T follicular helper cell (primary cell): ENCODE results near the gene ZFP30.
A peak's percentile ranks its signal among the peaks of the same experiment; 100 is the strongest.
"Not testable (repeated sequence)": the region's sequence is repeated elsewhere in the genome, so short reads cannot be mapped to it uniquely, and the experiment has no call there.

Experiments used
- DNase-seq: peaks from one replicate; pipeline ENCODE4 v3.0.0-alpha.2; 2020; ENCODE audit warnings: low read depth
- total RNA-seq, 2 experiments: gene quantifications; one replicate each; lab custom pipeline; 2026; lab: John Stamatoyannopoulos, UW

Gene ZFP30
- total RNA-seq, result 12.0 to 31.0 reads per million in 2 experiments

DNA sequence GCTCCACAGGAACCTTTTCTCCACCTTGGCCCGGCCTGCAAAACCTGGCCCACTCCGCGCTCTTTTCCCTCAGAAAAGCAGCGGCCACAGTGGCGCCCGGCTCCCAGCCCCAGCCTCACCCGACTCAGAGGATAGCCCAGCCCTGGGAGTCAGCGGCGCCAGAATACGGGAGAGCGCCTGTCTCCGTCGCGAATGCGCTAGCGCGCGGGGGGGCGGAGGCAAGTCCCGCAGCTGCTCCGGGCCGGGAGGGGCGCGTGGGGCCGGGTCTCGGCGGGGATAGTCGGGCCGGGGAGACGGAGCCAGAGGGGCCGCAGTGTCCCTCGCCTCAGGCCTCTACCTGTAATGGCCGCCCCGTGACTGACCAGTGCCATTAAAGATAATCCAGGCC is at the start of gene ZFP30:
ZFP30 (minus strand) TSS at position 165 of the 388 bp plus-strand sequence. CDS start 7,643 bp downstream, outside the sequence.
- peak; percentile 77 for DNase-seq

DNA sequence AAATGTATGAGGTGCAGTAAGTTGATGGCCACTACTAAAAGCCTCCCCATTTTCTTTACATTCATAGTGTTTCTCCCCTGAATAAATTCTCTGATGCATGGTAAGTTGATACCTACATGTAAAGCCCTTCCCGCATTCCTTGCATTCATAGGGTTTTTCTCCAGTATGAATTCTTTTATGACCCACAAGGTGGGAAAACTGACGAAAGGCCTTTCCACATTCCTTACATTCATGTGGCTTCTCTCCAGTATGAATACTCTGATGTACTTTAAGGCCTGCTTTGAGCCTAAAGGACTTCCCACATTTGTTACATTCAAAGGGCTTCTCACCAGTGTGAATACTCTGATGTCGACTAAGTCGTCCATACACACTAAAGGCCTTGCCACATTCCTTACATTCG is 43.8 kb upstream of the ZFP30 start:
- DNase-seq, result no peak

DNA sequence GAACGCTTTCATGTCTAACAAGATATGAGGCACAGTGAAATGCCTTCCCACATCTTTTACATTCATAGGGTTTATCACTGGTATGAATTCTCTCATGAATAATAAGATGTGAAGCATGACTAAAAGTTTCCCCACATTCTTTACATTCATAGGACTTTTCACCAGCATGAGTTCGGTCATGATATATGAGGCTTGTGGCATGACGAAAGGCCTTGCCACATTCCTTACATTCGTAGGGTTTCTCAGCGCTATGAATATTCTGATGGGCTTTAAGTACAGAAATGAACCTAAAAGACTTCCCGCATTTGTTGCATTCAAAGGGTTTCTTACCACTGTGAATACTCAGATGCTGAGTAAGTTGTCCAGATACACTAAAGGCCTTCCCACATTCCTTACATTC is 43.0 kb upstream of the ZFP30 start:
- DNase-seq, result no peak

DNA sequence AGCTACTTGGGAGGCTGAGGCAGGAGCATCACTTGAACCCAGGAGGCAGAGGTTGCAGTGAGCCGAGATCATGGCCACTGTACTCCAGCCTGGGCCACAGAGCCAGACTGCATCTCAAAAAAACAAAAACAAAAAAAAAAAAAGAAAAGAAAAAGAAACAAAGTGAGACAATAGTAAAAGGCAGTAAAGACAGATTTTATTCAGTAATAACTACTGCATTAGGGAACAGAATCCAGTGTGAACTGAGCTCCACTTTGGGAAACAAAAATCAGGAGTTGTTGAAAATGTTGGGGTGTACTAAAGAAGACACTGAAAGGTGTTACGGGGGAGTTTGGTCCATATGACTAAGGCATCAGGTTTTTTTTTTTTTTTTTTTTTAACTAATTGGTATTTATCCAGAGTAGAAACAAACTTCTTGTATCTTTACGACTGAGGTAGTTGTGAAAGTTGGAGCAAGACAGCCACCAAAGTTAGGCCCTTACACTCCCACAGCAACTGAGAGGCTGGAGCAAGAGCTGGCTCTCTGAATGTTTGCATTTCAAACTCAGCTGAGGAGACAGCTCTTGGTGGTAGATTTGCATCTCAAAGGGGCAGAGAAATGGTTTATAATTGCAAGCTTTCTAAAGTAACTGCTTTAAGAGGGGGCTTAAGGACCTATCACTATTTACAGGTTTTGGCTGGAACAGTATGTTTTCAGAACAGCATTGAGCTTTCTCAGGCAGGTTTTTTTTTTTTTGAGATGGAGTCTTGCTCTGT is 40.1 kb upstream of the ZFP30 start:
- no peak for DNase-seq

DNA sequence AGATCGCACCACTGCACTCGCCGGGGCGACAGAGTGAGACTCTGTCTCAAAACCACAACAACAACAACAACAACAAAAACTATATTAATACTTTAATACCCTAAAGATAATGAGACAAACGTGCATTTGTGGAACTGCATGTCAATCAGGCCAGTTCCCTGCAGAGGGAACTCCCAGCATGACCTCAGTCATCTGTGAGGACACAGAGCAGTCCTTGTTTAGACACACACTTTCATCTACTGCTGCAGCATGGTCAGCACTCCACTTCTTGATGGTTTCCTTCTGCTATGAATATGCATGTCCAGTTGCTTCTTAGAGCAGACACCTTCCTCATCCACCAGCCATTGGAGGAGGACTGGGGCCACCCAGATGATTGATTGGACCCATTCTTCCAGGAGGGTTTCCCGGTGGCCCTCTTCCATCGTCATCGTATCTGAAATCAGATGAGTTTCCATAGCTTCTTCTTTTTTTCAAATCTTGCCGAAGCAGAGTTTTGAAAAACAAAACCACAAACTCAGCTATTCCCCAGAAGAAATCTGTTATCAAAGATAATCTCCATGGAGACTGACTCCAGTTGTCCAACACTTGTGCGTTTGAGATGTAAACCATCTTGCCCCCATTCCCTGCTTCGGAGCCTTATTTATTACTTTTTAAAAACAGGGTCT is 37.8 kb upstream of the ZFP30 start:
- DNase-seq, result no peak

DNA sequence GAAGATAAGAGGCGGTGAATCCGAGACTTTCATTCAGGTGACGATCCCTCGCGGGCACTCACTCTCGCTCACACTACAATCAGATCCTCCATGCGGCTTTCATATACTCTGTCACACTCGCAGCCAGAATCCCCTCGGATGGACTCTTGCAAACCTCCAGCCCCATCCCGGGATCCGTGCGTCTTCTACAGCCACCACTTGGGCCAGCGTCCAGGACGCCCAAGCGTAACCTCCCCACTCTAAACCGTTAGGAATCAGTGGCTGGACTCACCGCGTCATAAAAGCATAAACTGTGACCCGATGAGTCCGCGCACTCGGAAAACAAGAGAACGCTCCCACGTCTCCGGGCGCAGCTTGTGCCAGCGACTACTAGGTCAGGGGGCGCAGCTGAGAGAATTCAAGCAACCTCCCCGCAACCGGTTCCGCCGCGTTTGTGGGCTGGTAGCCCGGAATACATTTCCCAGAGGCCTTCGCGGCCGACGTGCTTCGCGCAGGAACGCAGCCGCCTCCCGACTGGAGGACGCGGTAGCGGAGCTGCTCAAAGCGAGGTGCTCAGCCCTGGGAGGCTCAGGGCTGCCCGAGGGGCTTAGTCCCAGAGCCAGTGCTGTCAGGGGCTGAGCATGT is 36.7 kb upstream of the ZFP30 start:
- peak; percentile 64 for DNase-seq

DNA sequence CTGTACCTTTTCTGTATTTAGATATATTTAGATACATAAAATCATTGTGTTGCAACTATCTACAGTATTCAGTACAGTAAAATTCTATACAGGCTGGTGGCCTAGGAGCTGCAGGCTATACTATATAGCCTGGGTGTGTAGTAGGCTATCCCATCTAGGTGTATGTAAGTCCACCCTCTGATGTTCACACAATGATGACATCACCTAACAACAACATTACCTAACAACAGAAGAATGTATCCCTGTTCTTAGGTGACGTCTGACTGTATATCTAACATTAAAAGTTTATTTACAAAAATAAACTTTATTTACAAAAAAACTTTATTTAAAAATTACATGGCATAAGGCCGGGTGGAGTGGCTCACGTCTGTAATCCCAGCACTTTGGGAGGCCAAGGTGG is 28.3 kb upstream of the ZFP30 start:
- no peak for DNase-seq

DNA sequence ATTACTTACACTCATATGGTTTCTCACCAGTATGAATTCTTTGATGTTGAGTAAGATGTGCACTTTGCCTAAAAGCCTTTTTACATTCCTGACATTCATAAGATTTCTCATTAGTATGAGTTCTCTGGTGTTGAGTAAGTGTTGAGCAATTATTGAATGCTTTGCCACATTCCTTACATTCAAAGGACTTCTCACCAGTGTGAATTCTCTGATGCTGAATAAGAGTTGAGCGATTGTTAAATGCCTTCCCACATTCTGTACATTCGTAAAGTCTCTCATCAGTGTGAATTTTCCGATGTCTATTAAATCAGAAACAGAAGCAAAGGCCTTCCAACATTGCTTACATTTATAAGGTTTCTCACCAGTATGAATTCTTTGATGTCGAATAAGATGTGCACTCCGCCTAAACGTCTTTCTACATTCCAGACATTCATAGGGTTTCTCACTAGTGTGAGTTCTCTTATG is 14.2 kb upstream of the ZFP30 start:
- no peak for DNase-seq

DNA sequence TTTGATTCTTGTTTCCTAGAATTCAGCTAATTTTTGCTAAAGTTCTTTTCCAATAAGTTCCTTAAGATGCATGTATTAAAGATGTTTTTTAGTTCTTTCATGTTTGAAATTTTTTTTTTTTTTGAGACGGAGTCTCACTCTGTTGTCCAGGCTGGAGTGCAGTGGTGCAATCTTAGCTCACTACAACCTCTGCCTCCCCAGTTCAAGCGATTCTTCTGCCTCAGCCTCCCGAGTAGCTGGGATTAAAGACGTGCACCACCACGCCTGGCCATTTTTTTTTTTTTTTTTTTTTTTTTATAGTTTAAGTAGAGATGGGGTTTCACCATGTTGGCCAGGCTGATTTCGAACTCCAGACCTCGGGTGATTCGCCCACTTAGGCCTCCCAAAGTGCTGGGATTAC is 1.9 kb upstream of the ZFP30 start:
- not testable (repeated sequence) for DNase-seq

DNA sequence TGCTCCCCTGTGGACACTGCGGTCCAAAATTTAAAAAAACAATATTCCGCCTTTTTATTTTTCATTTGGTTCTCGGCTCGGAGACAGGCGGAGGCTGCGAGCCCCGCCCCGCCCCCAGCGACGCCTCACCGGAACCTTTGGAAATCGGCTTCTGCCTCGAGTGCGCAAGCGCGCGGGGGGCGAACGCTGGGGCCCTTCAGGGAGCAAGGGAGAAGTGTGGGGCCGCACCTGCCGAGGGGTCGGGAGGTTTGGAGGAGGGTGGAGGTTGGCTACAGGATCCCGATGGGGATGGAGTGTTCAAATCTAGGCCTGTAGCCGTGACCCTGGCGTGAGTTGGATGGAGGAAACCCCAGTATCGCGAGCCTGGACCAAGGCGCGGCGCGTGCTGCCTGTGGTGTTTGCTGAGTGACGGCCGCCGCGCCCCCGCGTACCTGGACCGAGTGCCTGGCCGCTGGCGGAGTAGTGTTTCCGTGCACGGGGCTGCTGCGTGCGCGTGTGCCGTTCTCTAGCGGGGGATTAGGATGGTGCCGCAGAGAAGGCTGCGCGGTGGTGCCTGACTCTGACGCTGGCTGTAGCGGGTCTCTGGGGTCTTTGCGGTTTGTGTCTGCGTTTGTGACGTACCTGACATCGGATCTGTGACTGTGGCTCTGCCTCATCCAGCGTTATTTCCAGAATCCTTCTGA is 565 bp upstream of the ZFP30 start:
- DNase-seq, result peak; percentile 78

DNA sequence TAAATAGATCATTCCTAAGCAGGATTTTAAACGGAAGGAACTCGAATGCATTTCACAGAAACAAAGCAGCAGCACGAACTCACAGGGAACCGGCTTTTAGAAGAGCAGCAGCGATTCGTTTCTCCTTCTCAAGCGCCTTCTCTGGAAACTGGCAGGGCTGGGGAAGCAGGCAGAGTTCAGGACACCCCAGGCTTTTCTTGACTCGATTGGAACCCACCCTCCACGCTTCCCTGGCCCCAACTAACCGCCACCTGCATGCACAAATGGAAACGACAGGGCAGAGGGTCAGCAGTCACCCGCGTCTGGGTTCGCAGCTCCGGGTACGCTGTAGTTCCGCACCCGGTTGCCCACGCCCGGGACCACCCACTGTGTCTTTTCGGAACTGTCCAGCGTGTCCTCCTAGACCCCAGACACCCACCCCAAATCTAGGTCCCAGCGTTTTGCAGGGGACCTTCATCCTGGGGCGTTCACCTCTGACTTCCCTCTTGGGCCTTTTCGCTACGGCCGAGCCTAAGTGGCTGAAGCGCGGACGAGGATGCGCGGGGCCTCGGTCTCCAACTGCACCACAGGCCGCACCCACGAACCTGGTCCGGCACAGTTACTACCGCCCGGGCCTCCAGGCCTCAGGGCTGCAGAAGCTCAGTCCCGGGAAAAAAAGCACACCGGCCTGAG is 500 bp downstream of the ZFP30 start:
- DNase-seq, result no peak

DNA sequence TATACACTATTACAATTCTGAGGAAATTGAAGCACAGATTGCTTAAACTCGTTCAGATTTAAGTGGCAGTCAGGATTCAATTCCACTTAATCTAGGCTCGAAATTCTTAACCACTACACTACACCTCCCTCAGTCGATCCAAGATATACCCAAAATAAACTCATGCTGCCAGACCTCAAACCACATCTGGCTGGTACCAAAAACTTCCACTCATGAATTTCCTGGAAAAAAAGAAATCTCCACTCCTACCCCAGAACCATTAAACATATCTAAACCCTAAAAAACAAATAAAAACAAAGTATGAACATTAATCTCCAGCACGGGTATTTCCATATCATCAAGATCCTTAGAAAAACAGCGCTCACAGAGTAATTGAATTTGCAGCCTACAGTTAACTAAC is 1.1 kb downstream of the ZFP30 start:
- DNase-seq, result no peak

DNA sequence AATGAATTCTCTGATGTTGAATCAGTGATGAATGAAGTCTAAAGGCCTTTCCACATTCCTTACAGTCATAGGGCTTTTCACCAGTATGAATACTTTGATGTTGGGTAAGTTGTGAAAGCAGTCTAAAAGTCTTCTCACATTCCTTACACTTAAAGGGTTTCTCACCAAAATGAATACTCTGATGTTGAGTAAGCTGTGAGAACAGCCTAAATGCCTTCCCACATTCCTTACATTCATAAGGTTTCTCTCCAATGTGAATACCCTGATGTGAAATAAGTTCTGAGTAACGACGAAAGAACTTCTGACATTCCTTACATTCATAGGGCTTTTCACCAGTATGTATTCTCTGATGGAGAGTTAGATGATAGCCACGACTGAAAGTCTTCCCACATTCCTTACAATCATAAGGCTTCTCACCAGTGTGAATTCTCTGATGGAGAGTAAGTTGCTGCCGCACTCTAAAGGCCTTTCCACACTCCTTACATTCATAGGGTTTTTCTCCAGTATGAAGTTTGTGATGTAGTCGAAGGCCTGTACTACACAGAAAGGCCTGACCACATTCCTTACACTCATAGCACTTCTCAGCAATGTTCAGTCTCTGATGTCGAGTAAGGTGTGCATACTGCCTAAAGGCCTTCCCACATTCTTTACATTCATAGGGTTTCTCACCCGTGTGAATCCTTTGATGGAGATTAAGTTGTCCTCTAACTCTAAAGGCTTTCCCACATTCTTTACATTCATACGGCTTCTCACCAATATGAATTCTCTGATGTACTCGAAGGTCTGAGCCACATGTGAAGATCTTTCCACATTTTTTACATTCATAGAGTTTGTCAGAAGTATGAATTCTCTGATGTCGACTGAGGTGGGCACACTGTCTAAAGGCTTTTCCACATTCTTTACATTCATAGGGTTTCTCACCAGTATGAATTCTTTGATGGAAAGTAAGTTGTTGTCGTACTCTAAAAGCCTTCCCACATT is 19.9 kb downstream of the ZFP30 start:
- no peak for DNase-seq

DNA sequence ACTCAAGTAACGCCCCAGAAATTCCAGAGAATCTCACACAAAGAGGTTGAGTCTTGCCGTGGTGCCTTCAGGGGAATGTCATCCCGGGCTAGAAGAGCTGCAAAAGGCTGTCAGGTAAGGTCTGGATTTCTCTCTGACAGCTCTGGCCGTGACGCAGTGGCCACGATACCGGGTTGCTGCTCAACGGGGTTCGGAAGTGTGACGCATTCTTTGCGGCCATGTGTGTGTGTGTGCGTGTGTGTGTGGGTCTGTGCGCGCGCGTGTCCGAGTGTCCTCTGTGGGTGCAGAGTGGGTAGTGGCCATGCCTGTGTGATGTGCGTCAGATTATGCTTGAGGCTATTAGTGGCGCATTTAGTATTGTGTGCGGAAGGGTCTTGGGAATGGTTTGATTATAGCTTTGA is 60.3 kb downstream of the ZFP30 start:
- DNase-seq, result peak; percentile 41

DNA sequence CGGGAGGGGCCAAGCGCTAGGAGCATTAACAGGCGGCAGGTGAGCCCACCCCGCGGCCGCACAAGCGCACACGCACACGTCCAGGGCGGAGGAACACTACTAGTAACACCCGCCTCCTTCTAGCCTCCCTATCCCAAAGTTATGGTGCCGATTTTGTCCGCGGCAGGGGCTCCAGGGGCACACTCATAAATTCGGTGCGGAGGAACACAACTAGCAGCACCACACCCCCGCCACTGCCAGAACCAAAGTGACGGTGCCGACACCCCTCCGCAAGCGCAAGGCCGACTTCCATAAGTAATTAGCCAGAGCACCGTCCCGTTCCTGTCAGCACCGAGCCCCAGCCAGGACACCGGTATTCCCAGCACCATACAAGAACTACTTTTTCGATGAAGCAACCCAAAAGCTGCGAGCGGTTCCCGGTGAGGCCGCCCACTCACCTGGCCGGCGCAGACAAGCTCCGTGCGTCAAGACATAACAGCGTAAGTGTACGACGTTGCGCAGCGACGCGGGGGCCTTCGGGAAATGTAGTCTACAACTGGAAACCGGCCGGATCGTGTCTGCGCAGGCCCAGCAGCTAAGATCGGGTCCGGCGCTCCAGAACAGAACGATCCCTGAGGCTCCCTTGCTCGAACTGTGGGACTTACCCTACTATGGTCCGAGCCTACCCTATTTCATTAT is 60.8 kb downstream of the ZFP30 start, which contains the start of the genes ZNF540 and ZNF571:
ZNF540 (plus strand) TSS at position 573 of the 678 bp plus-strand sequence. CDS start 3,572 bp downstream, outside the sequence.
ZNF571 (minus strand) TSS at position 489 of the 678 bp plus-strand sequence. CDS start 8,116 bp downstream, outside the sequence.
- DNase-seq, result peak; percentile 90

DNA sequence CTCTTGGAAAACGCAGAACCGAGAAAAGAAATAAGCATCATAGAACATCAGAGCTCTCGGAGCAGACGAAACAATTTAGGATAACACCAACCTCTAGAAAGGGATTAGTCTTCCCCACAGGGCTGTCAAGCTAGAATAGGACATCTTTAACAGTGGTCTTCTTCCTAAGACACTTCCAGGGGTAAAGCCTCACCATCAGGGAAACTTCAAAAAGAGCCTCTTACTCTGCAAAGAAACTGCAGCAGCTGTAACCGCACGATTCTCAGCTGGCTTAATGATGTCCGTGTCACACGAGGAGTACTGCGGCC is 61.3 kb downstream of the ZFP30 start:
- DNase-seq, result no peak

DNA sequence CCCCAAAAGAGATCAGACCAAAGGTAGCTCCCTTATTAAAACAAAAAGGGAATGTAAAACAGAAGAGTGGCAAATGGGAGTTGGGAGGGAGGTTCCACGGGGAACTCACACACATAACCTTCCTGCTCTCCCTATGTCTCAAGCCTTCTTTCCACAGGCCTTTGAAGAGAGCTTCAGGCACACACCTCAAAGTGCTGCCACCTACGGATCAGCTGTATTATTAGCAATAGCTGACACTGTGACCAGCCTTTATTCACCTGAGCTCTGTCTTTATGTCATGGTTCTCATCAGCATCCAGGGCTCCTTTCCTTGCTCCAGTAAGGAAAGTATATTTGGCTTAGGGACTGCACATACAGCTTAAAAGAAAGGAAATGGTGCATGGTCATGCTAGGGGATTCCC is 71.9 kb downstream of the ZFP30 start:
- DNase-seq, result no peak

DNA sequence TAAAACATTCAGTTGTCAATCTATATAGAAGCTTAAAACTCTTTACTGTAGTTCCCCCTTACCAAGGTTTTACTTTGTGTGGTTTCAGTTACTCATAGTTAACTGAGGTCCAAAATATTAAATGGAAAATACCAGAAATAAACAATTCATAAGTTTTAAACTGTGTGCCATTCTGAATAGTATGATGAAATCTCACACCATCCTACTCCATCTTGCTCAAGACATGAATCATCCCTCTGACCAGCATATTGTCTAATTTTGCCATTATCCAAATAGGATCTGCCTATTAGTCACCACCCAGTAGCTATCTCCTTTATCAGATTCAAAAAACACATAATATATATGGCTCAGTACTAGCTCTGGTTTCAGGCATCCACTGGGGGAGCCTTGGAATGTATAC is 83.1 kb downstream of the ZFP30 start:
- no peak for DNase-seq

DNA sequence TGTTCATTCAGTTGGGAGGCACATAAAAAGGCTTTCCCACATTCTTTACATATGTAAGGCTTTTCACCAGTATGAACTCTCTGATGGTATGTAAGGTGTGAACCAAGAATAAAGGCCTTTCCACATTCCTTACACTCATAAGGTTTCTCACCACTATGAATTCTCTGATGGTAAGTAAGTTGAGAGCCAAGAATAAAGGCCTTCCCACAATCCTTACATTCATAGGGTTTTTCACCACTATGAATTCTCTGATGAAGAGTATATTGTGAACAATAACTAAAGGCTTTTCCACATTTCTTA is 89.9 kb downstream of the ZFP30 start:
- DNase-seq, result no peak
